K562 (cell line): ENCODE results near the gene ANO1. TPM values are rescaled to one million over a fixed set of nuclear protein-coding genes. Genes with fewer than 3 reads are reported as not detected.

Source experiments
- FOXP1 ChIP-seq: sonication (generic); formaldehyde crosslinking; IDR thresholded peaks from 2 replicates; pipeline ENCODE4 v1.8.0; 2022; ENCODE audit warnings: mild to moderate bottlenecking, missing genetic modification reagents
- NONO ChIP-seq, 2 experiments: fragments of 200-400 bp in 1 of 2; fragments of 450-650 bp in 1 of 2; formaldehyde crosslinking in 1 of 2; IDR thresholded peaks; 2 replicates each; pipeline ENCODE4 v1.6.1; 2017; ENCODE audit warnings: low read depth in 2 of 2, mild to moderate bottlenecking in 2 of 2, moderate library complexity in 2 of 2, low read length in 1 of 2
- RB1 ChIP-seq: fragments of 450-650 bp; IDR thresholded peaks from 2 replicates; pipeline ENCODE4 v1.6.1; 2017; ENCODE audit warnings: low read depth, mild to moderate bottlenecking
- SUPT5H ChIP-seq: fragments of 450-650 bp; IDR thresholded peaks from 2 replicates; pipeline ENCODE4 v1.6.1; 2016
- TSC22D4 ChIP-seq: fragments of 450-650 bp; IDR thresholded peaks from 2 replicates; pipeline ENCODE4 v1.6.1; 2016; ENCODE audit warnings: missing genetic modification characterization, missing biosample characterization, control low read depth
- polyA plus RNA-seq, 8 experiments: library from polyadenylated mRNA; depleted of rRNA in 4 of 8; stranded (reverse) in 5 of 8; unstranded in 3 of 8; fragments of >200 nt; fragmentation: Nextera tagmentation in 2 of 8; fragmentation: Illumina TruSeq in 1 of 8; extraction: Ambion mirVana in 2 of 8; extraction: Trizol in 1 of 8; gene quantifications; 2 replicates each; pipeline versions ENCODE4 v1.2.1 to v1.2.3, GENCODE V29; 2011 to 2014; ENCODE audit warnings: inconsistent platforms in 1 of 8, missing spikeins in 1 of 8
- total RNA-seq, 7 experiments: library from RNA; depleted of rRNA in 6 of 7; stranded (reverse); fragments of >200 nt in 6 of 7; fragmentation: Illumina TruSeq in 2 of 7; extraction: Trizol in 2 of 7; gene quantifications; 2 replicates each; pipeline versions ENCODE4 v1.2.1 to v1.2.3, GENCODE V29; 2011 to 2021; ENCODE audit warnings: low replicate concordance in 1 of 7
- TF ChIP-seq, protein P1 (sequence below), 2 experiments: fragments of 450-650 bp; conservative IDR thresholded peaks; 2 replicates each; pipeline ENCODE4 v1.6.1; 2017; ENCODE audit warnings: mild to moderate bottlenecking in 2 of 2, moderate library complexity in 2 of 2
- TF ChIP-seq, protein P2 (sequence below): fragments of 250-450 bp; sonication (Bioruptor Pico); IDR thresholded peaks from 2 replicates; pipeline ENCODE4 v1.5.1; 2021; ENCODE audit warnings: mild to moderate bottlenecking
- TF ChIP-seq, protein P3 (sequence below): fragments of 250-450 bp; sonication (Bioruptor Pico); IDR thresholded peaks from 2 replicates; pipeline ENCODE4 v1.4.0; 2020; ENCODE audit warnings: borderline replicate concordance

Gene ANO1
- total and polyA plus RNA-seq, 9 of the 15 experiments (the other 6 are each of a cell fraction or from before 2014, with no cell fraction given): not detected

DNA sequence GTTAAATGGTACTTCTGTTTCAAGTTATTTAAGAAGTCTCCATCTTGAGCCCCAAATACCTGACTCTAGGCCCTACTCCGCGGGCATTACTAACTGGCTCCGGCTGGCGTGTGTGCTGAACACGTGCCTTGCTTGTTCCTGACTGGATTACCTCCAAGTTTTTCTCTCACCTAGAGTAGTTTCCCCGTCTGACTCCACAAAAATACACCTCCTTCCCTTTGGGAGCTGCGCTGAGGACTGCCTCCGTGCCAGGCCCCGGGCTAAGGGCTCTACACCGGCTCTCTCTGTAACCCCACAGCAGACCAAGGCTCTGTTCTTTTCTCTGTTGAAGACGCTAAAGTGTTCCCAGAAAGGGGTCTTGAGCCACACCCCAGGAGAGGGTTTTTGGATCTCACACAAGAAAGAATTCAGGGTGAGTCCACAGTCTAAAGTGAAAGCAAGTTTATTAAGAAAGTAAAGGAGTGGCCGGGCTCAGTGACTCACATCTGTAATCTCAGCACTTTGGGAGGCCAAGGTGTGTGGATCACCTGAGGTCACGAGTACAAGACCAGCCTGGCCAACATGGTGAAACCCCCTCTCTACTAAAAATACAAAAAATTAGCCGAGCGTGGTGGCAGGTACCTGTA, 61.8 kb downstream of the ANO1 start (continued):
- no peak for TF ChIP-seq TSC22D4 (tag)
- TF ChIP-seq, protein P1, sequence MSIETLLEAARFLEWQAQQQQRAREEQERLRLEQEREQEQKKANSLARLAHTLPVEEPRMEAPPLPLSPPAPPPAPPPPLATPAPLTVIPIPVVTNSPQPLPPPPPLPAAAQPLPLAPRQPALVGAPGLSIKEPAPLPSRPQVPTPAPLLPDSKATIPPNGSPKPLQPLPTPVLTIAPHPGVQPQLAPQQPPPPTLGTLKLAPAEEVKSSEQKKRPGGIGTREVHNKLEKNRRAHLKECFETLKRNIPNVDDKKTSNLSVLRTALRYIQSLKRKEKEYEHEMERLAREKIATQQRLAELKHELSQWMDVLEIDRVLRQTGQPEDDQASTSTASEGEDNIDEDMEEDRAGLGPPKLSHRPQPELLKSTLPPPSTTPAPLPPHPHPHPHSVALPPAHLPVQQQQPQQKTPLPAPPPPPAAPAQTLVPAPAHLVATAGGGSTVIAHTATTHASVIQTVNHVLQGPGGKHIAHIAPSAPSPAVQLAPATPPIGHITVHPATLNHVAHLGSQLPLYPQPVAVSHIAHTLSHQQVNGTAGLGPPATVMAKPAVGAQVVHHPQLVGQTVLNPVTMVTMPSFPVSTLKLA (conservative IDR thresholded peaks at IDR 0.05): no peak
- no peak for TF ChIP-seq FOXP1 (CRISPR knock-in tag)
- TF ChIP-seq, protein P2, sequence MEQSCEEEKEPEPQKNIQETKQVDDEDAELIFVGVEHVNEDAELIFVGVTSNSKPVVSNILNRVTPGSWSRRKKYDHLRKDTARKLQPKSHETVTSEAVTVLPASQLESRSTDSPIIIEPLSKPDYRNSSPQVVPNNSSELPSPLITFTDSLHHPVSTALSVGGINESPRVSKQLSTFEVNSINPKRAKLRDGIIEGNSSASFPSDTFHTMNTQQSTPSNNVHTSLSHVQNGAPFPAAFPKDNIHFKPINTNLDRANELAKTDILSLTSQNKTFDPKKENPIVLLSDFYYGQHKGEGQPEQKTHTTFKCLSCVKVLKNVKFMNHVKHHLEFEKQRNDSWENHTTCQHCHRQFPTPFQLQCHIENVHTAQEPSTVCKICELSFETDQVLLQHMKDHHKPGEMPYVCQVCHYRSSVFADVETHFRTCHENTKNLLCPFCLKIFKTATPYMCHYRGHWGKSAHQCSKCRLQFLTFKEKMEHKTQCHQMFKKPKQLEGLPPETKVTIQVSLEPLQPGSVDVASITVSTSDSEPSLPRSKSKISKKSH (CRISPR knock-in tag): no peak
- TF ChIP-seq, protein P3, sequence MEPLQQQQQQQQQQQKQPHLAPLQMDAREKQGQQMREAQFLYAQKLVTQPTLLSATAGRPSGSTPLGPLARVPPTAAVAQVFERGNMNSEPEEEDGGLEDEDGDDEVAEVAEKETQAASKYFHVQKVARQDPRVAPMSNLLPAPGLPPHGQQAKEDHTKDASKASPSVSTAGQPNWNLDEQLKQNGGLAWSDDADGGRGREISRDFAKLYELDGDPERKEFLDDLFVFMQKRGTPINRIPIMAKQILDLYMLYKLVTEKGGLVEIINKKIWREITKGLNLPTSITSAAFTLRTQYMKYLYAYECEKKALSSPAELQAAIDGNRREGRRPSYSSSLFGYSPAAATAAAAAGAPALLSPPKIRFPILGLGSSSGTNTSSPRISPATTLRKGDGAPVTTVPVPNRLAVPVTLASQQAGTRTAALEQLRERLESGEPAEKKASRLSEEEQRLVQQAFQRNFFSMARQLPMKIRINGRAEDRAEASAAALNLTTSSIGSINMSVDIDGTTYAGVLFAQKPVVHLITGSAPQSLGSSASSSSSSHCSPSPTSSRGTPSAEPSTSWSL (CRISPR knock-in tag): no peak
- TF ChIP-seq RB1: no peak
- no peak for TF ChIP-seq SUPT5H
- TF ChIP-seq NONO (IDR thresholded peaks at IDR 0.05; ENCODE audit: low read depth in 2 of 2, low read length in 1 of 2): no peak
